ENCODE measurements around the gene COBL.

COBL gene

GRCh38 chr7:51290304-51290637 is 26.3 kb downstream of the COBL start:
- no peak overlapping the region for H3K4me3 ChIP-seq (ENCODE audit: low read length)
- no peak for TF ChIP-seq CTCF (IDR thresholded peaks at IDR 0.05; ENCODE audit: insufficient read depth, low read depth, low read length, missing control alignments)
- no peak for DNase-seq (ENCODE audit: low read depth)

- TF ChIP-seq CTCF (IDR thresholded peaks at IDR 0.05; ENCODE audit: insufficient read depth, low read depth, low read length, missing control alignments): no peak
- no peak for DNase-seq (ENCODE audit: low read depth)
- H3K4me3 ChIP-seq (ENCODE audit: low read length): no peak overlapping the region
Measured at GRCh38 chr7:51289623-51290303, 26.8 kb downstream of the COBL start.

- TF ChIP-seq CTCF (IDR thresholded peaks at IDR 0.05; ENCODE audit: insufficient read depth, low read depth, low read length, missing control alignments): no peak
- no peak overlapping the region for H3K4me3 ChIP-seq (ENCODE audit: low read length)
- DNase-seq (ENCODE audit: low read depth): no peak
Measured at GRCh38 chr7:51288896-51289622, 27.6 kb downstream of the COBL start.

GRCh38 chr7:51286401-51286800 is 30.2 kb downstream of the COBL start:
- no peak for DNase-seq (ENCODE audit: low read depth)

GRCh38 chr7:51280156-51280555 is 36.5 kb downstream of the COBL start:
- no peak overlapping the region for H3K4me3 ChIP-seq (ENCODE audit: low read length)
- TF ChIP-seq CTCF (IDR thresholded peaks at IDR 0.05; ENCODE audit: insufficient read depth, low read depth, low read length, missing control alignments): no peak

More at GRCh38 chr7:51286401-51286800, 30.2 kb downstream of the COBL start:
- no peak for TF ChIP-seq CTCF (IDR thresholded peaks at IDR 0.05; ENCODE audit: insufficient read depth, low read depth, low read length, missing control alignments)
- no peak overlapping the region for H3K4me3 ChIP-seq (ENCODE audit: low read length)

GRCh38 chr7:51279391-51280023 is 37.1 kb downstream of the COBL start:
- H3K4me3 ChIP-seq (ENCODE audit: low read length): no peak overlapping the region
- no peak for TF ChIP-seq CTCF (IDR thresholded peaks at IDR 0.05; ENCODE audit: insufficient read depth, low read depth, low read length, missing control alignments)
- DNase-seq (ENCODE audit: low read depth): no peak

More at GRCh38 chr7:51280156-51280555, 36.5 kb downstream of the COBL start:
- DNase-seq (ENCODE audit: low read depth): no peak
